Choroid plexus epithelial cell (primary cell): Measurements from ENCODE around the gene TULP4.
A peak's percentile ranks its signal among the peaks of the same experiment; 100 is the strongest.

Experiments
- DNase-seq: peaks from one replicate; pipeline ENCODE4 v3.0.0-alpha.2; 2010; ENCODE audit warnings: low read depth
- H3K4me3 ChIP-seq: 2 replicates; pipeline ENCODE4 v1.5.1; 2011; ENCODE audit warnings: low read depth, mild to moderate bottlenecking, control low read depth, low read length, moderate library complexity
- TF ChIP-seq, protein P1 (sequence below): conservative IDR thresholded peaks from 2 replicates; pipeline ENCODE4 v1.5.1; 2011; ENCODE audit warnings: low read depth, mild to moderate bottlenecking, control low read depth, inconsistent platforms, low read length, moderate library complexity

Gene TULP4

DNA sequence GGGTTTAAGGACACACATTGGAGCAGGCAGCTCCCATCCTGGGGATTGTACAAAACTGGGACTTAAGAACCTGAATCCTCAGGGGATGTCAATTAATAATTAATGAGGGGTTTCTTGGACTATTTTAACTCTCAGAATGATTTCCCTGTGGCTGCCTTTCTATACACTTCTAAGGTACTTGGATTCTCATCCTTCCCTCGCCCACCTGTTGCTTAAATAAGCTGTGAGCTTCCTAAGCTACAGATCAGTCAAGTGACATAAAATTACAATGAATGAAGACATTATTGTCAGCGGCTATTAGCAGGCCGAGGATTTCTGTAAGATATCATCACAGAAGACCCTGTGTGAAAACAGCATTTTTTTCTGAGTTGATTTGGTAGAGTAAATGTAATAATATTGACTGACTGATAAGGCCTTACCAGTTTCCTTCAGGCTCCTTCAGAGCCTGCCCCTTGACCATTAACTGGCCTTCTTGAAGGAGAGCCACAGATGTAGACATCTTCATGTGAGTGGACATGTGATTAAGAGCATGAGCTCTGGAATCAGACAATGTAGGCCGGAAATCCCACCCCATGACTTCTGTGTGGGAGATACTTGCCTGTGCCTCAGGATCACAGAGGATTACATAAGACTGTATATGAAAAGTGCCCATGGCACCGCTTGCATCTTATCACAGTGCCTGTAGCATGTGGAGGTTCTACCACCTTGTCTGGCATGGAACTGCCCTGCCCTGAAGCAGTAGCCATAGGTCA is 101.7 kb downstream of the TULP4 start:
- no peak overlapping the region for H3K4me3 ChIP-seq
- TF ChIP-seq, protein P1, sequence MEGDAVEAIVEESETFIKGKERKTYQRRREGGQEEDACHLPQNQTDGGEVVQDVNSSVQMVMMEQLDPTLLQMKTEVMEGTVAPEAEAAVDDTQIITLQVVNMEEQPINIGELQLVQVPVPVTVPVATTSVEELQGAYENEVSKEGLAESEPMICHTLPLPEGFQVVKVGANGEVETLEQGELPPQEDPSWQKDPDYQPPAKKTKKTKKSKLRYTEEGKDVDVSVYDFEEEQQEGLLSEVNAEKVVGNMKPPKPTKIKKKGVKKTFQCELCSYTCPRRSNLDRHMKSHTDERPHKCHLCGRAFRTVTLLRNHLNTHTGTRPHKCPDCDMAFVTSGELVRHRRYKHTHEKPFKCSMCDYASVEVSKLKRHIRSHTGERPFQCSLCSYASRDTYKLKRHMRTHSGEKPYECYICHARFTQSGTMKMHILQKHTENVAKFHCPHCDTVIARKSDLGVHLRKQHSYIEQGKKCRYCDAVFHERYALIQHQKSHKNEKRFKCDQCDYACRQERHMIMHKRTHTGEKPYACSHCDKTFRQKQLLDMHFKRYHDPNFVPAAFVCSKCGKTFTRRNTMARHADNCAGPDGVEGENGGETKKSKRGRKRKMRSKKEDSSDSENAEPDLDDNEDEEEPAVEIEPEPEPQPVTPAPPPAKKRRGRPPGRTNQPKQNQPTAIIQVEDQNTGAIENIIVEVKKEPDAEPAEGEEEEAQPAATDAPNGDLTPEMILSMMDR = no peak
- DNase-seq = no peak

- TF ChIP-seq, protein P1 = no peak
- H3K4me3 ChIP-seq = no peak overlapping the region
- DNase-seq = peak; percentile 83
Observed at GRCh38 chr6:158414851-158415262, 102.6 kb downstream of the TULP4 start.

GRCh38 chr6:158415666-158416065 is 103.4 kb downstream of the TULP4 start:
- TF ChIP-seq, protein P1 = no peak
- H3K4me3 ChIP-seq = no peak overlapping the region
- DNase-seq = no peak

GRCh38 chr6:158416883-158417759 is 104.9 kb downstream of the TULP4 start:
- TF ChIP-seq, protein P1 = no peak
- DNase-seq = no peak

DNA sequence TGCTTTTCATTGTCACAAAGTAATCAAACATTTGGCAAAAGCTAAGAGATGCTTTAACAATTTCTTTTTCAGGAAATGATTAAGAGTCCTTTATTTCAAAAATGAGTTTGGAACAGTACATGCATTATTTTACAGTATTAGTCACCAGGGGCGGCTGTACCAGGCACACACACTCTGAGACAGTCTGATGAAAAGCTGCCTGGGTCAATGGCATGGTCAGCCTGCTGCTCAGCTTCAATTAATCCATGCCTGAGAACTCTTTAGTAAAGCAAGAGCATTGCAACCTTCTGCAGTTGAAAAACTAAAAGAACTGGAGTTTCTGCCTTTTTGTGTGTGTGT is 105.5 kb downstream of the TULP4 start:
- DNase-seq = peak; percentile 85
- TF ChIP-seq, protein P1 = no peak
- H3K4me3 ChIP-seq = no peak overlapping the region

More at GRCh38 chr6:158416883-158417759, 104.9 kb downstream of the TULP4 start:
- H3K4me3 ChIP-seq = no peak overlapping the region

GRCh38 chr6:158418501-158418900 is 106.2 kb downstream of the TULP4 start:
- TF ChIP-seq, protein P1 = no peak
- peak; percentile 84 for DNase-seq
- no peak overlapping the region for H3K4me3 ChIP-seq
